ENCODE data around the gene CRKL.

The CRKL gene

DNA sequence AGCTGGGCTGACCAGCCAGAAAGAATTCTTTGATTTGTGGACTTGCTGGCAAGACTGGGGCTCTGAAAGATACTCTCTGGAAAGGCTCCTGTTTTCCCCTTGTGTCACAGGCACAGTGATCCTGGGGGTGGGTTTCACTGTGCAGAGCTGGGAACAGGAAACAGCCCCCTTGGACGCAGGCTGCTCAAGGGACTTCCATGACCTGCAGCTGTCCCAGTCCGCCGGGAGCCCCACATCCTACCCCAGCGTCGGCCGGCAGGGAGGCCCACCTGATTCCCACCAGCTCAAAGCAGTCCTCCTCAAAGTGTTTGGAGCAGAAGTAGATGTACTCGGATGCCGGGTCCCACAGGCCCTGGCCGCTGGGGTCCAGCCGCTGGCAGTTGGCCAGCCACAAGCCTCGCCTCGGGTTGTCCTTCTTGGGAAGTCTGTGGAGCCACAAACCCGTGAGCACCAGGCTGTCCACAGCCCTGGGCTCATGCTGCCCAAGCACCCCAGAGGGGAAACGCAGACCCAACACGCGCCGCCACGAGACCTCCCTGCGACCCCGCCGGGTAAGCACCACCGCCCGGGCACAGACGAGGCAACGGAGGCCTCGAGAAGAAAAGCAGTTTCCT, 83.9 kb downstream of the CRKL start:
- ChIA-PET CTCF (no interaction called here), POLR2A (ENCODE audit: low non-redundant PET) (no interaction called here)
- H3K27ac ChIP-seq = peak overlapping the region; percentile 99
- no peak for DNase-seq (ENCODE audit: low spot score)
- TF ChIP-seq, protein P1, sequence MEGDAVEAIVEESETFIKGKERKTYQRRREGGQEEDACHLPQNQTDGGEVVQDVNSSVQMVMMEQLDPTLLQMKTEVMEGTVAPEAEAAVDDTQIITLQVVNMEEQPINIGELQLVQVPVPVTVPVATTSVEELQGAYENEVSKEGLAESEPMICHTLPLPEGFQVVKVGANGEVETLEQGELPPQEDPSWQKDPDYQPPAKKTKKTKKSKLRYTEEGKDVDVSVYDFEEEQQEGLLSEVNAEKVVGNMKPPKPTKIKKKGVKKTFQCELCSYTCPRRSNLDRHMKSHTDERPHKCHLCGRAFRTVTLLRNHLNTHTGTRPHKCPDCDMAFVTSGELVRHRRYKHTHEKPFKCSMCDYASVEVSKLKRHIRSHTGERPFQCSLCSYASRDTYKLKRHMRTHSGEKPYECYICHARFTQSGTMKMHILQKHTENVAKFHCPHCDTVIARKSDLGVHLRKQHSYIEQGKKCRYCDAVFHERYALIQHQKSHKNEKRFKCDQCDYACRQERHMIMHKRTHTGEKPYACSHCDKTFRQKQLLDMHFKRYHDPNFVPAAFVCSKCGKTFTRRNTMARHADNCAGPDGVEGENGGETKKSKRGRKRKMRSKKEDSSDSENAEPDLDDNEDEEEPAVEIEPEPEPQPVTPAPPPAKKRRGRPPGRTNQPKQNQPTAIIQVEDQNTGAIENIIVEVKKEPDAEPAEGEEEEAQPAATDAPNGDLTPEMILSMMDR (conservative IDR thresholded peaks at IDR 0.05; ENCODE audit: low read depth) = no peak

DNA sequence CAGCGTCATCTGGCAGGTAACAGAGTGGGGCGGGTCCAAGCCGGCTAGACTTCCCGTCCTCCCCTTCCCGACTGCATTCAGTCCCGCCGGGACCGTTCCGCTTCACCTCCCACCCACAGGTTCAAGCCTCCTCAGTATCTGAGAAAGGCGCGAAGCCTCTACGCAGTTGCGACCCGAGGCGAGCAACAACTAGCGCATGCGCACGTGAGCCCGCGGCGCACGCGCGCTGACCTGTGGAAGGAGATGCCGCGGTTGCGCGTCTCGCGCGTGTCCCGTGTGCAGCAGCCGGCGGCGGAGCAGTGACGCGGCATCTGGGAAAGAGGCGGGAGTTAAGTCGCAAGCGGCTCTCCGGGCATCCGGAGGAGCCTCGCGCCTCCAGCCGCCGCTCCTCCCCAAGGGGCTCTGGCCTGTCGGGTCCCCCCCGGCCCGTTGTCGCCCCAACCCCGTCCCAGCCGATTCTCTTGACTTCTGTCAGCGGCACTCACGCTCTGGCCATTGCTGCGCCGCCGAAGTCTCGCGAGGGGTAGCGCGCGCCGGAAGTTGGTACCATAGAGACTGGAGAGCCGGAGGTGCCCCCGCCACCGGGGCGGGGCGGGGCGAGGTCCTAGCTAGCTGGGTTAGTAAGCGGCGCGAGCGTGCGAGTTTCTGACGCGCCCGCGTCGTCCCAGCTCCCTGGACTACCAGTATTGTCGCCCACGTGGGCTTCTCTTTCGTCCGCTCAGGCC, 84.6 kb downstream of the CRKL start, which contains the start of gene THAP7:
Gene THAP7, minus strand, starts transcription at position 518 of the 725 bp plus-strand sequence. Its CDS starts 207 bp downstream, at position 311.
- CTCF ChIA-PET = no interaction called here
- POLR2A ChIA-PET (ENCODE audit: low non-redundant PET) = interaction anchor here (1.5 kb wide), 1 partner anchor 19 kb away, joined by 6 read pairs; the partner anchor contains the start of gene LZTR1
- TF ChIP-seq, protein P1 (conservative IDR thresholded peaks at IDR 0.05; ENCODE audit: low read depth) = no peak
- peak within 1 kb of the TSS; percentile 99 for H3K27ac ChIP-seq
- peak; percentile 83 for DNase-seq (ENCODE audit: low spot score)
